HG03354 (cell line): Measurements from ENCODE around the gene KLHL7.
"Not testable (repeated sequence)": the region's sequence is repeated elsewhere in the genome, so short reads cannot be mapped to it uniquely, and the experiment has no call there.

Experiments
- ATAC-seq: cut with Tn5 transposase; IDR thresholded peaks from one replicate; pipeline ENCODE4 v1.9.1; 2021; ENCODE audit warnings: mild to moderate bottlenecking; ENCODE audit not compliant: unreplicated experiment, poor library complexity, severe bottlenecking

Gene KLHL7

GRCh38 chr7:23106823-23107663, 1.5 kb downstream of the KLHL7 start:
- no peak for ATAC-seq

- no peak for ATAC-seq
Measured at GRCh38 chr7:23107781-23108180, 2.2 kb downstream of the KLHL7 start.

GRCh38 chr7:23108995-23109394, 3.4 kb downstream of the KLHL7 start:
- no peak for ATAC-seq

DNA sequence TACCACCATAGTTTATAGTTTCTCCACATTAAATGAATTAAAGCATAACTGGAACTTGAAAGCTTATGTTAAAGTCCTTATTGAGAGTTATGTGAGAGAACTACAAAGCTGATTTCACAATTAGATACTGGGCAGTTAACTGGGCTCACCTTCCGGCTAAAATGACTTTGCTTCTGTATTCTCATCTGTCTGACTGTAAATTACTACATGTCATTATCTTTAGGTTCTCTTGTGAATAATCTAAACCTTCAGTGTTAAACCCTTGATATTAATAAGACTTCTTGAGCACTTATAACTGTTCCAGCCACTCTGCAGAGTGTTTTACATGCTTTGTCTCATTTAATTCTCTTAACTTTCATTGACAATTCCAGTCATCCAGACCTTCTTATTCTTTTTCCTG, 3.9 kb downstream of the KLHL7 start:
- no peak for ATAC-seq

DNA sequence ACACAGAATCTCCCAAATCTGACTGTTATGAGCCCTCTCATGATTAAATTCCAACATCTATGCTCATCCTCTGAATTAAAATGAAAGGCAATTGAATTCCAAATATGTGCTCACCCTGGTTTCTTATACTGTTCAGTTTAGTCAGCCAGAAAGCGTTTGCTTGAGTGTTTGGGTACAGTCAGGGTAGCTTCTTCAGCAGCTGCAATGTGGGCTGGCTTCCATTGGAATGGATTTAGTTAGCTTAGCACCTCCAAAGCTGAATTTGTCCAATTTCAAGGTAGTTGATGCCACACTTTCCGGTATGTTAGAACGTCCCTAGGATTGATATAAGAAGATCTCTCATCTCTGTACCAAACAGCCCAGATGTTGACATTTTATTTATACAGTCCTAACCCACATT, 9.3 kb downstream of the KLHL7 start:
- no peak for ATAC-seq

- no peak for ATAC-seq
Measured at GRCh38 chr7:23115991-23116390, 10.4 kb downstream of the KLHL7 start.

GRCh38 chr7:23117841-23118240, 12.3 kb downstream of the KLHL7 start:
- no peak for ATAC-seq

GRCh38 chr7:23120106-23120505, 14.5 kb downstream of the KLHL7 start:
- ATAC-seq = no peak

DNA sequence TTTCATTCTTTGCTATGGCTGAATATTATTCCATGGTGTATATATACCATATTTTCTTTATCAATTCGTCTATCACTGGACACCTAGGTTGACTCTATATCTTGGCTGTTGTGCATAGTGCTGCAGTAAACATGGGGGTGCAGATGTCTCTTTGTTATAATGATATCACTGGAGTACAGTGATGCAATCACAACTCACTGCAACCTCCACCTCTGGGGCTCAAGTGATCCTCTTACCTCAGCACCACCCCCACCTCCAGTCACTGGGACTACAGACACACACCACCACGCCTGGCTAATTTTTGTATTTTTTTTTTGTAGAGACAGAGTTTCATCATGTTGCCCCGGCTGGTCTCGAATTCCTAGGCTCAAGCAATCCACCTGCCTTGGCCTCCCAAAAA, 15.6 kb downstream of the KLHL7 start:
- ATAC-seq = no peak

GRCh38 chr7:23123007-23123406, 17.4 kb downstream of the KLHL7 start:
- ATAC-seq = no peak

GRCh38 chr7:23123465-23123864, 17.9 kb downstream of the KLHL7 start:
- ATAC-seq = no peak

- no peak for ATAC-seq
Measured at GRCh38 chr7:23129036-23129435, 23.5 kb downstream of the KLHL7 start.

- ATAC-seq = not testable (repeated sequence)
Measured at GRCh38 chr7:23131799-23132198, 26.2 kb downstream of the KLHL7 start.

GRCh38 chr7:23133797-23134196, 28.2 kb downstream of the KLHL7 start:
- no peak for ATAC-seq

DNA sequence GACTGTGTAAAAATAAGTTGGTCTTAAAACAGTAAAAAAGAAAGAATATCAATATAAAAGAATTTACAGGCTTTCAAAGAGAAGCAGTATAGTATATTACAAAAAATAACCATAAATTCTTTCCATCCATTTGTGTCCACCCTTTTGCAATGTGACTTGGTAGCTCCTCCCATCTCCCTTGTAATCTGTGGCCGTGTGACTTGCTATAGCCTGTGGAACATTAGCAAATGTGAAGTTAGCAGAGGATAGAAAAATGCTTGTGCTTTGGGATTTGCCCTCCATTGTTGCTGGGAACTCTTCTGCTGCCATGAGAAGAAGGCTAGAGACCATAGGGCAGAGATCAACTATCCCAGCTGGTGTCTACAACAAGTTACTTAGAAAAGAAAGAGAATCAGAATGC, 30.2 kb downstream of the KLHL7 start:
- ATAC-seq = no peak

DNA sequence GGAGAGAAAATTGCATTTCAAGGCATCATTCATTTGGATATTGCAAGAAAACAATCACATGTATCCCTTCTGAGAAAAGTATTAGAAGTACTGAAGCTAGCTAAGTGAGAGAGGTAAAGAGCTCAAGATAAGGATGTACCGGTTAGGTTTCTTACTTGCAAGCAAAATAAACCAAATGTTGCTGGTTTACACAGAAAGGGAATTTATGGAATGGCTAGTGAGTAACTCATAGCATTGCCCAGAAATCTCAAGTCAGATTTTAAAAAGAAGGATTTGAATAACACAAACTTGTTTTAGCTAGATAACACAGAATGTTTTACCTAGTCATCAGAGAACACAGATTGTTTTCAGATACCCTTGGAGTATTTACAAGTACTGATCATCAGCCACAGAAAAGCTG, 30.6 kb downstream of the KLHL7 start:
- ATAC-seq = no peak

DNA sequence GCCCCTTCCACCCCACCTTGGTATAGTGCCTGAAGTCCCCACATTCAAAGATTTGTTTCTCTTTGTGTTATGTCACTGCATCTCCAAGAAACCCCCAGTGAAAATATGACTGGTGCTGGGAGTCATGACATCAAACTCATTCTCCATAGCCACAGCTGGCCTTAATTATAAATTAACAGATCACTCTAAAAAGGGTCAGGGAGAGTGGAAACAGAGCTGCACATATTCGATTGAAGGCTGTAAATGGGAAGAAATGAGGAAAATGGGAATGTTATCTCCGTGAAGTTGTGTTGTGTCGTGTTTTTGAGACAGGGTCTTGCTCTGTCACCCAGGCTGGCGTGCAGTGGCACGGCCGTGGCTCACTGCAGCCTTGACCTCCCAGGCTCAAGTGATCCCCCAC, 52.1 kb downstream of the KLHL7 start:
- ATAC-seq = no peak

DNA sequence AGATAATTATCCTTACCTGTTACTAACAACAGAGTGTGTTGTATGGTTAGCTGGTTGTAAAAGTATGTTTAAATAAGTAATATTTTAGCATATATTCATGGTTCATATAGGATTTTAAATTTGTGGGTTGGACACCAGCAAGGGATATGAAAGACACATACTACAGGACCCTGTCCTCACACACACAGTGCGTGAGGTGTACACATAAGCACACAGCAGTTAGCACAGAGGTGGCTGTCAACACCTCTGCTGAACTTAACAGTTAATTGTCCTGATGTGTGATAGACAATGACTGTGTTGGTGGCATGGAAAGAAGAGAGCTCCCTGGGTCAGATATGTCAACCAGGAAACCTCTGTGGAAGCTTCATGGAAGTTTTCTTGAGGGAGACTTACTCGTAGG, 53.0 kb downstream of the KLHL7 start:
- ATAC-seq = no peak

- ATAC-seq = no peak
Measured at GRCh38 chr7:23161482-23161881, 55.9 kb downstream of the KLHL7 start.

DNA sequence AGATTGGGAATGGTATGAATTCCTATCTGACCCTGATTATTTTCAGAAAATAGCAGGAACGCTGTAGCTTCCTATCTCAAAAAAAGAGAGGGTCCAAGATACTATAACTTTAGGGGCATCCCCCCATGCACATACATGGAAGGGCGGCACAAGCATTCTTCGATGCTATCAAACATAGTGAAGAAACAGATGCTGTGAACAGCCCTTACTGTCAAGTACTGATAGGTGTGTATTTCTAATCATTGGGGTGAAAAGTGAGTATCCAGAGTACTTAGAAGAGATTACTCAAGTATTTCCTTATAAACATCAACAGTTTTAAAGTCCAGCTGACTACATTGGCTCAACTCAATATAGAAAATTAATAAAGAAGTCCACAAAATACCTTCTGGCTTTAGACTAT, 59.3 kb downstream of the KLHL7 start:
- ATAC-seq = no peak

DNA sequence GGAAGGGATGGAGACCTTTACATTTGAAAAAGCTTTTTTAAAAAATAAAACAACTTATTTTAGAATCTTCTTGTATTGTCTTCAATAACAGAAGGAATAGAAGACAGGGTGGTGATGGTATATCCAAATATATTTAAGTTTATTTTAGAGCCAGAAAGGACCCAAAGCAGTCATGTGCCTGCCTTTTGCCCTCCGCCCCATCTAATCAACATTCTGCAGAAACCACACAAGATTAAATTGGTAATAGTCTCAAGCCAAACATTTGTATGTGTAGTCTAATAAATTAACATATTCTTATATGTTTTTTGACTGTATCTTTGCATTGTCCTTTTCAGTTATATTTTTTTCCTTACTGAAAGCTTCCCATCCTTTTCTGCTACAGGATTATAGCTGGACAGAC, 59.7 kb downstream of the KLHL7 start:
- no peak for ATAC-seq

DNA sequence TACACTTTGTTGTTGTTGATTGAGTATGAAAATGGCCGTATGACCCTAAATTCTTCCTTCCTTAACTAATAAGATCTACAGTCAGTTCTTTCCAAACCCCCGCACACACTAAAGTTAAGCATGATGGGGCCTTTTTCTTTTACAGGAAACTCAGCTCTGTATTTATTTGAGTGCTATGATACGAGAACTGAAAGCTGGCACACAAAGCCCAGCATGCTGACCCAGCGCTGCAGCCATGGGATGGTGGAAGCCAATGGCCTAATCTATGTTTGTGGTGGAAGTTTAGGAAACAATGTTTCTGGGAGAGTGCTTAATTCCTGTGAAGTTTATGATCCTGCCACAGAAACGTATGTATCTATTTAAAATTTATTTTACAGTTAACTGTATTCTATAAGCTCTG, 62.1 kb downstream of the KLHL7 start:
- no peak for ATAC-seq
